H9 (cell line): Measurements from ENCODE around the gene LMCD1. TPM values are rescaled to one million over a fixed set of nuclear protein-coding genes. Genes with fewer than 3 reads are reported as not detected.

Experiments used
- DNase-seq: peaks from one replicate; pipeline ENCODE4 v3.0.0-alpha.2; 2017
- H2AFZ ChIP-seq: one replicate; pipeline ENCODE4 v1.6.1; 2013; ENCODE audit warnings: mild to moderate bottlenecking, low read length, control low read depth, moderate library complexity
- H2AK5ac ChIP-seq: 2 replicates; pipeline ENCODE4 v1.6.1; 2013; ENCODE audit warnings: low read length, control low read depth, mixed read lengths; ENCODE audit not compliant: insufficient read length
- H2BK120ac ChIP-seq: one replicate; pipeline ENCODE4 v1.6.1; 2013; ENCODE audit warnings: low read depth, mild to moderate bottlenecking, low read length, control low read depth, inconsistent platforms; ENCODE audit not compliant: poor library complexity, severe bottlenecking
- H2BK12ac ChIP-seq: 2 replicates; pipeline ENCODE4 v1.6.1; 2013; ENCODE audit warnings: low read length, control low read depth, mixed read lengths, low read depth; ENCODE audit not compliant: insufficient read length
- H2BK15ac ChIP-seq: 2 replicates; pipeline ENCODE4 v1.6.1; 2013; ENCODE audit warnings: low read depth, low read length, control low read depth
- H2BK20ac ChIP-seq: one replicate; pipeline ENCODE4 v1.6.1; 2013; ENCODE audit warnings: low read depth, mild to moderate bottlenecking, low read length, control low read depth, inconsistent platforms; ENCODE audit not compliant: poor library complexity, severe bottlenecking
- H2BK5ac ChIP-seq: 2 replicates; pipeline ENCODE4 v1.6.1; 2013; ENCODE audit warnings: low read length, control low read depth, mixed read lengths; ENCODE audit not compliant: insufficient read length
- H3K14ac ChIP-seq: 2 replicates; pipeline ENCODE4 v1.6.1; 2013; ENCODE audit warnings: low read length, control low read depth; ENCODE audit not compliant: insufficient read depth
- H3K18ac ChIP-seq: 2 replicates; pipeline ENCODE4 v1.6.1; 2013; ENCODE audit warnings: low read depth, mild to moderate bottlenecking, mixed read lengths, low read length, control low read depth; ENCODE audit not compliant: insufficient read length
- H3K23ac ChIP-seq: 2 replicates; pipeline ENCODE4 v1.6.1; 2013; ENCODE audit warnings: low read length, control low read depth, mixed read lengths, low read depth; ENCODE audit not compliant: insufficient read length
- H3K23me2 ChIP-seq: 2 replicates; pipeline ENCODE4 v1.6.1; 2013; ENCODE audit warnings: low read depth, mild to moderate bottlenecking, mixed read lengths, low read length, control low read depth; ENCODE audit not compliant: insufficient read length, poor library complexity, severe bottlenecking
- H3K27ac ChIP-seq: 2 replicates; pipeline ENCODE4 v1.5.1; 2013; ENCODE audit warnings: low read length, control low read depth, mixed read lengths, low read depth; ENCODE audit not compliant: insufficient read length
- H3K27me3 ChIP-seq: 2 replicates; pipeline ENCODE4 v1.6.1; 2013; ENCODE audit warnings: low read length, control low read depth, inconsistent platforms; ENCODE audit not compliant: insufficient read depth
- H3K4ac ChIP-seq: 2 replicates; pipeline ENCODE4 v1.6.1; 2013; ENCODE audit warnings: low read depth, mild to moderate bottlenecking, control low read depth, inconsistent platforms, low read length, moderate library complexity
- H3K4me1 ChIP-seq: 2 replicates; pipeline ENCODE4 v1.6.1; 2013; ENCODE audit warnings: low read length, control low read depth, inconsistent platforms; ENCODE audit not compliant: insufficient read depth
- H3K4me2 ChIP-seq: 2 replicates; pipeline ENCODE4 v1.6.1; 2013; ENCODE audit warnings: low read length, control low read depth, mixed read lengths; ENCODE audit not compliant: insufficient read length, insufficient read depth
- H3K56ac ChIP-seq: 2 replicates; pipeline ENCODE4 v1.6.1; 2013; ENCODE audit warnings: low read depth, mild to moderate bottlenecking, mixed read lengths, low read length, control low read depth; ENCODE audit not compliant: insufficient read length
- H3K79me1 ChIP-seq: 2 replicates; pipeline ENCODE4 v1.6.1; 2013; ENCODE audit warnings: low read depth, mild to moderate bottlenecking, moderate library complexity, low read length, control low read depth, inconsistent platforms; ENCODE audit not compliant: insufficient read depth, poor library complexity, severe bottlenecking
- H3K79me2 ChIP-seq: 2 replicates; pipeline ENCODE4 v1.6.1; 2013; ENCODE audit warnings: low read length, control low read depth, inconsistent platforms; ENCODE audit not compliant: insufficient read depth
- H3K9ac ChIP-seq: 2 replicates; pipeline ENCODE4 v1.6.1; 2013; ENCODE audit warnings: low read length, control low read depth, mixed read lengths; ENCODE audit not compliant: insufficient read length; ENCODE audit errors: extremely low read depth
- H3K9me3 ChIP-seq: one replicate; pipeline ENCODE4 v1.6.1; 2013; ENCODE audit warnings: low read depth, low read length, inconsistent platforms; ENCODE audit not compliant: control insufficient read depth
- H3T11ph ChIP-seq: one replicate; pipeline ENCODE4 v1.6.1; 2013; ENCODE audit warnings: mild to moderate bottlenecking, low read length, control low read depth, inconsistent platforms
- H4K20me1 ChIP-seq: one replicate; pipeline ENCODE4 v1.6.1; 2013; ENCODE audit not compliant: control insufficient read depth, insufficient read length, insufficient read depth
- H4K5ac ChIP-seq: 2 replicates; pipeline ENCODE4 v1.6.1; 2013; ENCODE audit warnings: low read depth, mild to moderate bottlenecking, mixed read lengths, low read length, control low read depth; ENCODE audit not compliant: insufficient read length
- H4K8ac ChIP-seq: replicated peaks from 2 replicates; pipeline ENCODE4 v1.6.1; 2013; ENCODE audit warnings: low read length, control low read depth, mixed read lengths, low read depth; ENCODE audit not compliant: insufficient read length
- H4K91ac ChIP-seq: 2 replicates; pipeline ENCODE4 v1.6.1; 2013; ENCODE audit warnings: low read depth, mild to moderate bottlenecking, moderate library complexity, mixed read lengths, low read length, control low read depth; ENCODE audit not compliant: insufficient read length
- H3K27ac Mint-ChIP-seq, 3 experiments: 2 replicates in 2 of 3; 3 replicates in 1 of 3; pipeline ENCODE4 v1.8.0; 2020 to 2021; ENCODE audit warnings: mixed read lengths in 3 of 3, mild to moderate bottlenecking in 1 of 3, moderate library complexity in 1 of 3
- H3K27me3 Mint-ChIP-seq: 2 replicates; pipeline ENCODE4 v1.8.0; 2021; ENCODE audit warnings: low read depth, mild to moderate bottlenecking, moderate library complexity, mixed read lengths
- H3K36me3 Mint-ChIP-seq, 3 experiments: 2 replicates in 2 of 3; 3 replicates in 1 of 3; pipeline ENCODE4 v1.8.0; 2020 to 2021; ENCODE audit warnings: low read depth in 3 of 3, mixed read lengths in 3 of 3; ENCODE audit not compliant: insufficient read depth in 1 of 3
- H3K4me1 Mint-ChIP-seq, 2 experiments: 2 replicates each; pipeline ENCODE4 v1.8.0; 2020; ENCODE audit warnings: mixed read lengths in 2 of 2
- H3K4me3 Mint-ChIP-seq, 2 experiments: 2 replicates in 1 of 2; 3 replicates in 1 of 2; pipeline ENCODE4 v1.8.0; 2020 to 2021; ENCODE audit warnings: mild to moderate bottlenecking in 2 of 2, mixed read lengths in 2 of 2, moderate library complexity in 1 of 2
- H3K9me3 Mint-ChIP-seq, 2 experiments: 2 replicates in 1 of 2; 3 replicates in 1 of 2; pipeline ENCODE4 v1.8.0; 2020; ENCODE audit warnings: mild to moderate bottlenecking in 2 of 2, mixed read lengths in 2 of 2, moderate library complexity in 1 of 2
- WGBS: extraction: QIAGEN DNeasy Blood & Tissue Kit; methylation state at CpG from one replicate; pipeline ENCODE4 v1.1.7; 2013; ENCODE audit warnings: missing lambda C conversion rate, low lambda C conversion rate, mixed read lengths; ENCODE audit not compliant: insufficient read length; ENCODE audit errors: extremely low coverage; 5-methylcytosine and 5-hydroxymethylcytosine counted together
- total RNA-seq: library from RNA; stranded (reverse); gene quantifications from 2 replicates; pipeline ENCODE4 v1.2.1, GENCODE V29; 2021
- TF ChIP-seq, protein P1 (sequence below): fragments of 200-600 bp; sonication (generic); conservative IDR thresholded peaks from 3 replicates; pipeline ENCODE4 v1.8.0; 2021; ENCODE audit warnings: antibody characterized with exemption, mild to moderate bottlenecking

Gene LMCD1
- total RNA-seq, 1 experiment from 2014 or later: 19.2 TPM

DNA sequence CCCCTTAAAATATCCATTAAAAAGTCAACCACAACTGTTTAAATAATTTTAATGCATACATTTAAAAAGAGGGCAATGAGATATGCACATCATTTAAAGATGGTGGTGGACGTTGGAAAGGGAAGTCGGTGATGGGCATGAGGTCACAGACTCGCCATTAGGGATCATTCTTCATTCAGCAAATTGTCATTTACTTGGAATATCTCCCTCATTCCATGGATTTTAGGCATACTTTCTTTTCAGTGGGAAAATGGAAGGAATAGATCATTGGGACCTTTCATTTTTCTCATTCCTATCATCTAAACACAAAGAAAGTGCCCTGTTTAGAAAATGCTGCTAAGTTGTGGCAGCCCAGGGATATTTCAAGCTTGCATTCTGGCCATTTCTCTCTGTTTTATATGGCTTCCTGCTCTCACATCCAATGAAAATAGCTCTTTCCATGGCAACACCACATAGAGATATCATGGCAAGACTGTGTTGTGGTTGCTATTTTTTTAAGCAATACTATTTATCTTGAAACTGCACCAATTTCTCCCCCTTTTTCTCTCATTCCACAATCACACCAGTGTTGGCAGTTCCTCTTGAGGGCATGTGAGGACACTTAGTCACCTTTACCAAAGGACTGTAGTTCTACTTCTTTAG, 40.7 kb upstream of the LMCD1 start:
- no peak overlapping the region for H2BK5ac ChIP-seq
- no peak overlapping the region for H3K18ac ChIP-seq
- no peak overlapping the region for H3K27ac ChIP-seq
- no peaks in the 10 kb centered on the region for H3K36me3 Mint-ChIP-seq
- TF ChIP-seq, protein P1, sequence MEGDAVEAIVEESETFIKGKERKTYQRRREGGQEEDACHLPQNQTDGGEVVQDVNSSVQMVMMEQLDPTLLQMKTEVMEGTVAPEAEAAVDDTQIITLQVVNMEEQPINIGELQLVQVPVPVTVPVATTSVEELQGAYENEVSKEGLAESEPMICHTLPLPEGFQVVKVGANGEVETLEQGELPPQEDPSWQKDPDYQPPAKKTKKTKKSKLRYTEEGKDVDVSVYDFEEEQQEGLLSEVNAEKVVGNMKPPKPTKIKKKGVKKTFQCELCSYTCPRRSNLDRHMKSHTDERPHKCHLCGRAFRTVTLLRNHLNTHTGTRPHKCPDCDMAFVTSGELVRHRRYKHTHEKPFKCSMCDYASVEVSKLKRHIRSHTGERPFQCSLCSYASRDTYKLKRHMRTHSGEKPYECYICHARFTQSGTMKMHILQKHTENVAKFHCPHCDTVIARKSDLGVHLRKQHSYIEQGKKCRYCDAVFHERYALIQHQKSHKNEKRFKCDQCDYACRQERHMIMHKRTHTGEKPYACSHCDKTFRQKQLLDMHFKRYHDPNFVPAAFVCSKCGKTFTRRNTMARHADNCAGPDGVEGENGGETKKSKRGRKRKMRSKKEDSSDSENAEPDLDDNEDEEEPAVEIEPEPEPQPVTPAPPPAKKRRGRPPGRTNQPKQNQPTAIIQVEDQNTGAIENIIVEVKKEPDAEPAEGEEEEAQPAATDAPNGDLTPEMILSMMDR: no peak
- H2AFZ ChIP-seq: no peak overlapping the region
- H3K79me1 ChIP-seq: no peaks in the 10 kb centered on the region
- no CpG with 5 or more reads among the region's 3 CpGs for WGBS
- H3K4me2 ChIP-seq: no peak overlapping the region
- H3K9me3 ChIP-seq: no peaks in the 10 kb centered on the region
- peaks cover 4% of the 10 kb centered on the region; the same call in 1 of the 2 replicates for H3K4me1 ChIP-seq
- H2AK5ac ChIP-seq: no peak overlapping the region
- no peak overlapping the region for H3K56ac ChIP-seq
- H2BK12ac ChIP-seq: no peak overlapping the region
- H3K27me3 ChIP-seq: no peaks in the 10 kb centered on the region
- H3K9ac ChIP-seq: no peak overlapping the region
- no peak overlapping the region for H3T11ph ChIP-seq
- H3K9me3 Mint-ChIP-seq: no peaks in the 10 kb centered on the region; a peak in 1 of 5 replicates
- H3K14ac ChIP-seq: no peak overlapping the region
- H4K5ac ChIP-seq: no peak overlapping the region
- H3K4me3 Mint-ChIP-seq: no peak overlapping the region
- no peak overlapping the region for H4K91ac ChIP-seq
- H4K20me1 ChIP-seq: no peaks in the 10 kb centered on the region
- no peaks in the 10 kb centered on the region for H3K27me3 Mint-ChIP-seq
- no peaks in the 10 kb centered on the region for H3K79me2 ChIP-seq
- no peak for DNase-seq
- no peak overlapping the region for H2BK15ac ChIP-seq
- H3K23ac ChIP-seq: no peak overlapping the region
- no peaks in the 10 kb centered on the region for H3K23me2 ChIP-seq
- no peak overlapping the region for H2BK120ac ChIP-seq
- H3K4me1 Mint-ChIP-seq: peaks cover 14% of the 10 kb centered on the region in 2 experiments
- no peak overlapping the region for H2BK20ac ChIP-seq
- H4K8ac ChIP-seq: no peak overlapping the region
- H3K27ac Mint-ChIP-seq: no peak overlapping the region
- no peak overlapping the region for H3K4ac ChIP-seq
